Nephron (organoid): ENCODE measurements around the gene UAP1L1.

ENCODE experiments used
- H3K27ac Mint-ChIP-seq, 3 experiments: 2 replicates each; pipeline ENCODE4 v1.8.0; 2020; ENCODE audit warnings: mixed read lengths in 3 of 3, mild to moderate bottlenecking in 2 of 3, moderate library complexity in 1 of 3
- H3K27me3 Mint-ChIP-seq: 2 replicates; pipeline ENCODE4 v1.8.0; 2021; ENCODE audit warnings: low read depth, mild to moderate bottlenecking, moderate library complexity, mixed read lengths
- H3K36me3 Mint-ChIP-seq: 2 replicates; pipeline ENCODE4 v1.8.0; 2020; ENCODE audit warnings: low read depth, mixed read lengths
- H3K4me1 Mint-ChIP-seq: 2 replicates; pipeline ENCODE4 v1.8.0; 2020; ENCODE audit warnings: mixed read lengths
- H3K4me3 Mint-ChIP-seq, 3 experiments: 2 replicates each; pipeline ENCODE4 v1.8.0; 2020; ENCODE audit warnings: mild to moderate bottlenecking in 3 of 3, mixed read lengths in 3 of 3, moderate library complexity in 2 of 3
- H3K9me3 Mint-ChIP-seq: 2 replicates; pipeline ENCODE4 v1.8.0; 2020; ENCODE audit warnings: mixed read lengths
- TF ChIP-seq, protein P1 (sequence below), 3 experiments: fragments of 200-600 bp; sonication (generic); IDR thresholded peaks; one replicate each; pipeline ENCODE4 v1.5.0; 2021; ENCODE audit warnings: antibody characterized with exemption in 3 of 3; ENCODE audit not compliant: unreplicated experiment in 3 of 3

The UAP1L1 gene

DNA sequence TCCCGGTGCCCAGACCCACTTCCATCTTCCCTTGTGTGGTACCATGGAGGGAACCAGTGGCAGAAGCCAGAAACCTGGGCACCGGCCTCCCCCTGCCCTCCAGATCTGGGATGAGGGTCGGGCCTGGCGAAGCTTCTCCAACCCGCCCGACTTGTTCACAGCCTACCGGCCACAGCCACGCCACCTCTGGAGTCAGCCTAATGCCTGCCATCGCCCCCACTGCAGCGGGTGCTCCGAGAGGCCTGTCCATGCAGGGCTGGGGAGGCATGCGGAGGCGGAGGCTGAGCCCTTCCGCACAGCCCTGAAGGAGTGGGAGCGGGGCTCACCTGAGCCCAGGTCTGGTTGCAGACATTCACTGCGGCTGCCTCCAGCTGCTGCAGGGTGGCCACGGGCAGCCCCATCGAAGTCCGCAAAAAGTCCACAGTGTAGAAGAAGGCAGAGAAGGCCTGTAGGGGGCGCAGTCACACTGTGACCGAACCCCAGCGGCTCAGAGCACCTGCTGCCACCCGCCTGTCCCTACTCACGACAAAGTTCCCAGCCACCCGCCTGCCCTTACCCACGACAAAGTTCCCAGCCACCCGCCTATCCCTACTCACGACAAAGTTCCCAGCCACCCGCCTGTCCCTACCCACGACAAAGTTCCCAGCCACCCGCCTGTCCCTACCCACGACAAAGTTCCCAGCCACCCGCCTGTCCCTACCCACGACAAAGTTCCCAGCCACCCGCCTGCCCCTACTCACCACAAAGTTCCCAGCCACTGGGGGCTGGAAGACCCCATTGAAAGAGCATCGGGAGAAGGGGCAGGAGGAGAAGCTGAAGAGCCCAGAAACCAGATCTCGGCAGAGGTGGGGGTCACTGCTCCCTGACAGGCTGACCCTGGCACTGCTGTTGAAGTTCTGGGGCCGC lies 27.5 kb upstream of the UAP1L1 start:
- Mint-ChIP-seq H3K36me3 (no peaks in the 10 kb centered on the region), H3K4me3 (peak overlapping the region in 2 of 3 experiments; percentile 52 to 65)
- TF ChIP-seq, protein P1, sequence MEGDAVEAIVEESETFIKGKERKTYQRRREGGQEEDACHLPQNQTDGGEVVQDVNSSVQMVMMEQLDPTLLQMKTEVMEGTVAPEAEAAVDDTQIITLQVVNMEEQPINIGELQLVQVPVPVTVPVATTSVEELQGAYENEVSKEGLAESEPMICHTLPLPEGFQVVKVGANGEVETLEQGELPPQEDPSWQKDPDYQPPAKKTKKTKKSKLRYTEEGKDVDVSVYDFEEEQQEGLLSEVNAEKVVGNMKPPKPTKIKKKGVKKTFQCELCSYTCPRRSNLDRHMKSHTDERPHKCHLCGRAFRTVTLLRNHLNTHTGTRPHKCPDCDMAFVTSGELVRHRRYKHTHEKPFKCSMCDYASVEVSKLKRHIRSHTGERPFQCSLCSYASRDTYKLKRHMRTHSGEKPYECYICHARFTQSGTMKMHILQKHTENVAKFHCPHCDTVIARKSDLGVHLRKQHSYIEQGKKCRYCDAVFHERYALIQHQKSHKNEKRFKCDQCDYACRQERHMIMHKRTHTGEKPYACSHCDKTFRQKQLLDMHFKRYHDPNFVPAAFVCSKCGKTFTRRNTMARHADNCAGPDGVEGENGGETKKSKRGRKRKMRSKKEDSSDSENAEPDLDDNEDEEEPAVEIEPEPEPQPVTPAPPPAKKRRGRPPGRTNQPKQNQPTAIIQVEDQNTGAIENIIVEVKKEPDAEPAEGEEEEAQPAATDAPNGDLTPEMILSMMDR (IDR thresholded peaks at IDR 0.05; ENCODE audit: unreplicated experiment in 3 of 3) = peak; percentile 51 to 58 (median 53)

DNA sequence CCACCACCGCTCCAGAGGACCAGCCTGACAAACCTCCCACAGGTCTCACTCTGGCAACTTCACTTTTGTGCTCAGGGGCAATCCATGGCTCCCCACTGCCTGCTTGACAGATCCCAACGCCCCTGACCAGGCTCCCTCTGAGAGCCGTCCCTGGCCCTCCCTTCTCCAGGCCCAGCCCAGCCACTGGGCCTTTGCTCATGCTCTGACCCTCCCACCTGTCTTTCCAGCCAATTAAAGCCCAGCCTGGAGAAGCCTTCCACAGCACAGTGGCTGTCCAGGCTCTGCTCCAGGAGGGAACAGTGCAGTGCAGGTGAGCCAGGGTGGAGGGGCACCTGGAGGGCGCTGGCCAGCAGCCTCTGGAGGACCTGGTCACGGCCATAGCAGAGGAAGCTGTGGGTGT lies 26.7 kb upstream of the UAP1L1 start:
- TF ChIP-seq, protein P1 (IDR thresholded peaks at IDR 0.05; ENCODE audit: unreplicated experiment in 3 of 3) = no peak
- peaks cover 70% of the 10 kb centered on the region for H3K27me3 Mint-ChIP-seq
- no peaks in the 10 kb centered on the region for H3K9me3 Mint-ChIP-seq
- no peaks in the 10 kb centered on the region for H3K36me3 Mint-ChIP-seq
- no peak overlapping the region for H3K27ac Mint-ChIP-seq
- H3K4me1 Mint-ChIP-seq = peaks cover 2% of the 10 kb centered on the region
- no peak overlapping the region for H3K4me3 Mint-ChIP-seq

More for the DNA sequence above, 27.5 kb upstream of the UAP1L1 start:
- Mint-ChIP-seq H3K4me1 (no peaks in the 10 kb centered on the region), H3K27ac (no peak overlapping the region), H3K27me3 (peaks cover 72% of the 10 kb centered on the region), H3K9me3 (no peaks in the 10 kb centered on the region)

DNA sequence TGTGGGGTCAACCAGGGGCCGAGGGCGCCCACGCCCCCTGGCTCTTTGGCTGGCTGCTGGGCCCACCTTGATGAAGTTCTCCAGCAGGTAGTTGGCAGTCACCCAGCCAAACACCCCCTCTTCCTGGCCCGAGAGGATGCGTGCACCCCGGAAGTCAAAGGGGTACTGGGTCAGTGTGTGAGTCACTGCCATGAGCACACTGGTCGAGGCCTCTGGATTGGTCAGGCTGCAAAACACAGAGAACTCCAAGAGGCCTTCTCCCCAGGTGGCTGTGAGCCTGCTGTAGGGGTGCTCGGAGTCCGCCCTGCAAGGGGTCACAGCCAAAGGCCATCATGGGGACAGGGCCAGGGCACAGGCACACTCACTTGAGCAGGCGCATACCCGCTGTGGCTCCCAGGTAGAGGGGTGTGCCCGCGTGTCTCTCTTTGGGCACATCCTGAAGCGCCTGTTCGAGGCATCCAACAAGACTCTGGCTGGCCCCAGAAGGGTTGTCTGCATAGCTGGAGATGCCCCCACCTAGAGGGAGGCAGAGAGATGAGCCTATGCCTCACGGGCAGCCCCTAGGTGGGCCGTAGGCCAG lies 26.1 kb upstream of the UAP1L1 start:
- H3K27ac Mint-ChIP-seq = no peak overlapping the region
- no peaks in the 10 kb centered on the region for H3K9me3 Mint-ChIP-seq
- H3K27me3 Mint-ChIP-seq = peaks cover 76% of the 10 kb centered on the region
- H3K4me1 Mint-ChIP-seq = peaks cover 5% of the 10 kb centered on the region
- no peak overlapping the region for H3K4me3 Mint-ChIP-seq
- TF ChIP-seq, protein P1 (IDR thresholded peaks at IDR 0.05; ENCODE audit: unreplicated experiment in 3 of 3) = no peak
- no peaks in the 10 kb centered on the region for H3K36me3 Mint-ChIP-seq

DNA sequence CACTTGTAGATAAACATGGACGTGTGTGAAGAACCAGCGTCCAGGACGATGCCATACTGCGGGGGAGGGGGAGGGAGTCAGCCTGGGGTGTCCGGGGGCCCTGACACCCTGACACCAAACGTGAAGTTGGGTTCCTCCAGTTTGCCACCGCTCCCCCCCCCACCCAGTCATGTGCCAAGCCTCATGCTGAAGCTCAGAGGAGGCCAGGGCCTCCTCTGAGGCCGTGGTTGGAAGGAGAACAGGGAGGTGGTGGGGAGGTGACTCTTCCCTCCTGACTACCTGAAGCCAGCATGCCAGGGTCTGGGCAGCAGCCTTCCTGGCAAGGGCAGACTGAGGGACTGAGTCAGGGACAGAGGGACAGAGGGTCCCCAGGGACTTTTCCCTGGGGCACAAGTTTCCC lies 25.0 kb upstream of the UAP1L1 start:
- Mint-ChIP-seq H3K9me3 (no peaks in the 10 kb centered on the region), H3K36me3 (no peaks in the 10 kb centered on the region), H3K27me3 (peaks cover 74% of the 10 kb centered on the region), H3K4me1 (peaks cover 11% of the 10 kb centered on the region), H3K4me3 (peak overlapping the region in 1 of 3 experiments; percentile 49), H3K27ac (no peak overlapping the region)
- TF ChIP-seq, protein P1 (IDR thresholded peaks at IDR 0.05; ENCODE audit: unreplicated experiment in 3 of 3) = no peak

DNA sequence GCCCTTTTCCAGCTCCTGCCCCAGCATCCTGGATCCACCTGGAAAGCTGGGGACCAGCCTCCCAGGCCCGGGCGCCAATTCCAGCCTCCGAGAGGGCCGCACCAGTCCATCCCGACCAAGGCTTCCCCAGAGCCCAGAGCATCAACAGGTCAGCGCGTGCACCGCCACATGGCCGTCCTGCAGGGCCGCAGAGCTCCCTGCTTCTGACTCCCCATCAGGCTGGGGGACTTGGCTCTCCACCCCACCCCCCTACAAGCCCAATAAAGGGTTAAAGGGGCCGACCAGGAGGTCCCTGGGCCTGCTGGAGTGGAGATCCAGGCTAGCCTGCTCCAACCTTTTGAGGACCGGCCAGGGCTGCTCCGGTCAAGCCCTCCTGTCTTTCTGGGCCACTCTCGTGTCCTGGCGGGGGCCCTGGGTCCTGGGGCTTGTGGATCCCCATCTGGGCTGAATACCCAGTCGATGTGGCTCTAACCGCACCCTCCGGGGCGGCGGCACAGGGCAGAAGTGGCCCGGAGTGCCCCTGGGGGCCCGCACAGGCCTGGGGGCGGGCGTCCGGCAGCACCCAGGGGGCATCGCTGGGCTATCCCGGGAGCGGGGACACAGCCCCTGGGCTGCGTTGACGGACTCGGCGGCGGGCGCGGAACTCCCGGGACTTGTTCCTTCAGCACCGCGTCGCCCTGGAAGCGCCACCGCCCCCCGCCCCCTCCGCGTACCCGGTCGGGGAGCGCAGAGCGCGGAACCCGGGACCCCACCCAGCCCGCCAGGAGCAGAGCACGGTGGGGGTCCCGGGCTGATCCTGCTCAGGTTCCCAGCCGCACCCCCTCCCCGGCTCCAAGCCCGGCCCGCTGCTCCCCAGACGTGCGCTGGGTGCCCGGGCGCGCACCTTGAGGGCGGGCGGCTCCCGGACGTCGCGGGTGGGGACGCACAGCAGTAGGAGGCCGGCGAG lies 24.0 kb upstream of the UAP1L1 start:
- TF ChIP-seq, protein P1 (IDR thresholded peaks at IDR 0.05; ENCODE audit: unreplicated experiment in 3 of 3) = no peak
- peak overlapping the region in 1 of 3 experiments; percentile 44 for H3K4me3 Mint-ChIP-seq
- peaks cover 73% of the 10 kb centered on the region for H3K27me3 Mint-ChIP-seq
- peaks cover 19% of the 10 kb centered on the region for H3K4me1 Mint-ChIP-seq
- H3K27ac Mint-ChIP-seq = no peak overlapping the region
- no peaks in the 10 kb centered on the region for H3K9me3 Mint-ChIP-seq
- no peaks in the 10 kb centered on the region for H3K36me3 Mint-ChIP-seq
